ENCODE data around the gene TRAPPC2B. TPM values are rescaled to one million over a fixed set of nuclear protein-coding genes. Genes with fewer than 3 reads are reported as not detected.

TRAPPC2B gene
- total and polyA plus RNA-seq, 7 donors = 9.2 to 28.1 (median 21.3) TPM

- H3K4me1 ChIP-seq = no peaks in the 10 kb centered on the region
- no peaks in the 10 kb centered on the region for H3K27me3 ChIP-seq
- H3K36me3 ChIP-seq = peaks cover 3 to 30% (median 6%) of the 10 kb centered on the region in 4 donors
- WGBS, 2 donors = 95% methylated on average over 9 of the region's 9 CpGs
- peaks cover 0 to 12% (median 8%) of the 10 kb centered on the region in 4 donors for H3K9me3 ChIP-seq
- no peak overlapping the region for H3K4me3 ChIP-seq
- TF ChIP-seq POLR2AphosphoS5 (IDR thresholded peaks at IDR 0.05) = no peak
- H3K27ac ChIP-seq = no peak overlapping the region
- no peak for DNase-seq
- intact Hi-C loops (cut with DNase I) = no loop called here
Observed at GRCh38 chr19:57403737-57404563, 40.6 kb downstream of the TRAPPC2B start.

DNA sequence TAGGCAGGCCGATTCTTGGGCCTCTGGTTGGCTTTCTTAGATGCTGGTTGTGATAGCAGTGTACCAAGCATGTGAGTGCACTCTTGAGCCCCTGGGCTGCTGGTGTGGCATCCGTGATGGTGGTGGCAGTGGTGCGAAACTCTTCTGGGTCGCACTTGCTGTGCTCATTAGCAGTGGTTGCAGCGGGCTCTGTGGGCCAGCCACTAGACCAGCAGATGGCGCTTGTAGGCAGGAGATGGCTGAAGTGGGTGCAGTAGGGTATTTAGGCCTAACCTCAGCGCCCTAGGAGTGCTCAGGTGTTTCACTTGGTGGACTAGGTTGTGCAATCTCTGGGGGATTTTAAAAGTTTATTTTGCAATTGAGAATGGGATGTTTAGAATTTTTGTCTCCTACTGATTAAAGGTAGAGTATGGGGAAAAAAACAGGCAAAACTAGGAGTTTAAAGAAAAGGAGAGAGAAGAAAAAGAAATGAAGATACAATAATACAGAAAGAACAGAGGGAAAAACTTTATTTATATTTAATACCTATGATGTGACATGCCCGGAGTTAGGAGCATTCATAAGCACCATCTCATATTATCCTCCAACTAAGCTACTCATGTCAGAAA, 43.3 kb downstream of the TRAPPC2B start:
- 22 to 26% methylated on average over 8 of the region's 8 CpGs for WGBS, 2 donors
- DNase-seq = no peak
- Histone ChIP-seq H3K27ac (no peak overlapping the region), H3K9me3 (peaks cover 0 to 8% (median 0%) of the 10 kb centered on the region in 4 donors), H3K4me3 (no peak overlapping the region), H3K4me1 (peaks cover 0 to 10% (median 6%) of the 10 kb centered on the region in 4 donors), H3K36me3 (peaks cover 0 to 3% (median 0%) of the 10 kb centered on the region in 4 donors), H3K27me3 (no peaks in the 10 kb centered on the region)
- intact Hi-C loops (cut with DNase I) = no loop called here
- TF ChIP-seq CTCF (IDR thresholded peaks at IDR 0.05) = peak in 1 of 4 experiments; percentile 35
- TF ChIP-seq EP300 (IDR thresholded peaks at IDR 0.05) = no peak
- TF ChIP-seq POLR2AphosphoS5 (IDR thresholded peaks at IDR 0.05) = no peak
- TF ChIP-seq POLR2A (IDR thresholded peaks at IDR 0.05) = no peak

DNA sequence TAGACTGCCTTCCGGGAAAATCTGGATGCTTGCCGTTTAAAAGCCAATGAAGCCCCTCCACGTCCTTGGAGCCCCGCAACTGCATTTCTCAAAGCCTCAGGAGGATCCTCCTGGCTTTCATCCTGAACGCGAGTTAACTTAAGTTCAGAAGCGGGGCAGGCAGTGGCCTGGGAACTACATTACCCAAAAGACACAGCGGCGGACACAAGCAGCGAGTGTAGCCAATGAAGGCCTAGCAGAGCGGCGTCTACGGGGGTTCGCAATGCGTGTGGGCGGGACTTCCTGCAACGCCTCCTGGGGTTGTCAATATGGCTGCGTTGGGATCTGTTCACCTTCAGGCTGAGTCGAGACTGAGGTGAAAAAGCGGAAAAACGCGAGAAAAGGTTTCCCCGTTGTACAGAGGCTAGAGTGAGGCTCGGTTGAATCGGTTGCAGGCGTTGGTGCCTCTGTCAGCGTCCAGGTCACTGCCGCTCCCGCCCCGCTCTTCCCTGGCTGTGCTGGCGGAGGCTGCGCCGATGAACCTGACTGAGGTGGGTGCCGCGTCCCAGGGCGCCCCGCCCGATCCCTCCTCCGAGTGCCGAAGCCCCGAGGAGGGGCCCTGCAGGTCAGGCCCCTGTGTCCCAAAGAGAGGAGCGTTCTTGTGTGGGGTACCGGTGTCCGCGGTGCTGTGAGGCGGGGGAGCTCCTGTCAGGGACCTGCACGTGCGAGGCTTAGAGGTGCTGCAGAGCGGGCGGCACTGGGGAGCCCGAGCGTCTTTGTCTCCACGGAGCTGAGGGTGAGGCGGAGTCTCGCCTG, 47.7 kb downstream of the TRAPPC2B start, which contains the start of gene ZNF17:
ZNF17 (plus strand) TSS at position 285 of the 795 bp plus-strand sequence. CDS start 2,455 bp downstream, outside the sequence.
- Histone ChIP-seq H3K4me3 (peak within 1 kb of the TSS; percentile 60 to 99 (median 79)), H3K27me3 (no peaks in the 10 kb centered on the region), H3K9me3 (peaks cover 0 to under 1% (median 0%) of the 10 kb centered on the region in 4 donors), H3K4me1 (peaks cover 0 to 20% (median 16%) of the 10 kb centered on the region in 4 donors), H3K36me3 (peaks cover 0 to 32% (median 13%) of the 10 kb centered on the region in 4 donors), H3K27ac (peak within 1 kb of the TSS; percentile 70 to 84 (median 74))
- intact Hi-C loops (cut with DNase I) = loop anchor here (2.0 kb wide), 1 partner anchor 24 kb away; the partner anchor contains the start of gene ZNF749
- TF ChIP-seq POLR2A (IDR thresholded peaks at IDR 0.05) = peak; percentile 11 to 28
- TF ChIP-seq CTCF (IDR thresholded peaks at IDR 0.05) = no peak
- TF ChIP-seq EP300 (IDR thresholded peaks at IDR 0.05) = no peak
- TF ChIP-seq POLR2AphosphoS5 (IDR thresholded peaks at IDR 0.05) = peak; percentile 64 to 79 (median 73)
- WGBS, 2 donors = 0% methylated on average over 55 of the region's 55 CpGs
- DNase-seq = peak; percentile 96

Other genes with a start within 250 kb of the TRAPPC2B start
- gene USP29, start 243.6 kb upstream of the TRAPPC2B start, total RNA-seq = not detected
- gene USP29, start 243.6 kb upstream of the TRAPPC2B start, polyA plus RNA-seq = not detected
- gene ZIM3, start 218.3 kb upstream of the TRAPPC2B start, total RNA-seq = not detected
- gene ZIM3, start 218.3 kb upstream of the TRAPPC2B start, polyA plus RNA-seq = not detected
- gene DUXA, start 196.1 kb upstream of the TRAPPC2B start, total RNA-seq = not detected
- not detected for gene DUXA, start 196.1 kb upstream of the TRAPPC2B start, polyA plus RNA-seq
- gene ZNF264, start 172.1 kb upstream of the TRAPPC2B start, total RNA-seq = 10 to 100 TPM; 18.5 to 39.6 (median 28.0) TPM
- gene ZNF264, start 172.1 kb upstream of the TRAPPC2B start, polyA plus RNA-seq = 1 to 10 TPM; 1.2 to 5.0 (median 2.8) TPM
- gene AURKC, start 132.5 kb upstream of the TRAPPC2B start, total RNA-seq = 1 to 10 TPM in 1 of 4 donors, under 1 TPM in 1, not detected in 2; 0.71 to 1.3 TPM
- gene AURKC, start 132.5 kb upstream of the TRAPPC2B start, polyA plus RNA-seq = 1 to 10 TPM in 1 of 3 donors, under 1 TPM in 1, not detected in 1; 0.63 to 1.4 TPM
- gene ZNF805, start 122.9 kb upstream of the TRAPPC2B start, total RNA-seq = 10 to 100 TPM; 11.8 to 21.6 (median 17.5) TPM
- gene ZNF805, start 122.9 kb upstream of the TRAPPC2B start, polyA plus RNA-seq = 1 to 10 TPM in 2 of 3 donors, under 1 TPM in 1; under 0.01 to 2.0 (median 1.2) TPM
- gene ZNF460, start 83.1 kb upstream of the TRAPPC2B start, total RNA-seq = 10 to 100 TPM; 48.2 to 95.2 (median 55.1) TPM
- gene ZNF460, start 83.1 kb upstream of the TRAPPC2B start, polyA plus RNA-seq = 1 to 10 TPM in 1 of 3 donors, under 1 TPM in 1, not detected in 1; 0.69 to 5.1 TPM
- gene ZNF543, start 43.1 kb upstream of the TRAPPC2B start, total RNA-seq = 1 to 10 TPM; 5.4 to 8.1 (median 7.5) TPM
- 1 to 10 TPM in 1 of 3 donors, under 1 TPM in 2; 0.46 to 1.6 (median 0.60) TPM for gene ZNF543, start 43.1 kb upstream of the TRAPPC2B start, polyA plus RNA-seq
- gene ZNF304, start 12.3 kb upstream of the TRAPPC2B start, total RNA-seq = 1 to 10 TPM; 7.1 to 9.6 (median 9.1) TPM
- gene ZNF304, start 12.3 kb upstream of the TRAPPC2B start, polyA plus RNA-seq = 1 to 10 TPM in 2 of 3 donors, under 1 TPM in 1; 0.92 to 3.1 (median 1.2) TPM
- 1 to 10 TPM in 3 of 4 donors, under 1 TPM in 1; 0.83 to 3.6 (median 2.8) TPM for gene ZNF547, start within 50 bp of the TRAPPC2B start, total RNA-seq
- 1 to 10 TPM in 1 of 3 donors, not detected in 2; 1.2 TPM for gene ZNF547, start within 50 bp of the TRAPPC2B start, polyA plus RNA-seq
- gene ZNF548, start 26.3 kb downstream of the TRAPPC2B start, total RNA-seq = 10 to 100 TPM; 21.9 to 29.1 (median 22.8) TPM
- 10 to 100 TPM in 1 of 3 donors, 1 to 10 TPM in 2; 1.2 to 10.7 (median 1.8) TPM for gene ZNF548, start 26.3 kb downstream of the TRAPPC2B start, polyA plus RNA-seq
- gene ZNF17, start 47.6 kb downstream of the TRAPPC2B start, total RNA-seq = 10 to 100 TPM; 10.2 to 14.0 (median 10.8) TPM
- 1 to 10 TPM in 2 of 3 donors, under 1 TPM in 1; 0.69 to 3.9 (median 1.2) TPM for gene ZNF17, start 47.6 kb downstream of the TRAPPC2B start, polyA plus RNA-seq
- 1 to 10 TPM; 1.9 to 7.4 (median 4.0) TPM for gene ZNF749, start 71.8 kb downstream of the TRAPPC2B start, total RNA-seq
- gene ZNF749, start 71.8 kb downstream of the TRAPPC2B start, polyA plus RNA-seq = 10 to 100 TPM in 1 of 3 donors, 1 to 10 TPM in 2; 3.9 to 10.2 (median 6.7) TPM
- gene VN1R1, start 93.6 kb downstream of the TRAPPC2B start, total RNA-seq = 1 to 10 TPM in 3 of 4 donors, under 1 TPM in 1; 0.49 to 1.4 (median 1.2) TPM
- under 1 TPM in 1 of 3 donors, not detected in 2; 0.50 TPM for gene VN1R1, start 93.6 kb downstream of the TRAPPC2B start, polyA plus RNA-seq
- gene ZNF772, start 114.0 kb downstream of the TRAPPC2B start, total RNA-seq = 10 to 100 TPM; 12.8 to 17.1 (median 15.5) TPM
- gene ZNF772, start 114.0 kb downstream of the TRAPPC2B start, polyA plus RNA-seq = 1 to 10 TPM in 1 of 3 donors, under 1 TPM in 2; 0.23 to 3.4 (median 0.60) TPM
- gene ZNF419, start 124.2 kb downstream of the TRAPPC2B start, total RNA-seq = 10 to 100 TPM in 2 of 4 donors, 1 to 10 TPM in 2; 5.2 to 16.1 (median 11.1) TPM
- gene ZNF419, start 124.2 kb downstream of the TRAPPC2B start, polyA plus RNA-seq = 1 to 10 TPM; 1.4 to 3.9 (median 3.0) TPM
- gene ZNF773, start 136.4 kb downstream of the TRAPPC2B start, total RNA-seq = 10 to 100 TPM in 3 of 4 donors, 1 to 10 TPM in 1; 8.4 to 34.1 (median 20.9) TPM
- gene ZNF773, start 136.4 kb downstream of the TRAPPC2B start, polyA plus RNA-seq = 1 to 10 TPM; 1.2 to 4.6 (median 1.6) TPM
- 1 to 10 TPM; 4.2 to 6.4 (median 5.5) TPM for gene ZNF549, start 163.8 kb downstream of the TRAPPC2B start, total RNA-seq
- 1 to 10 TPM in 2 of 3 donors, under 1 TPM in 1; 0.46 to 2.6 (median 1.2) TPM for gene ZNF549, start 163.8 kb downstream of the TRAPPC2B start, polyA plus RNA-seq
- 1 to 10 TPM; 4.1 to 6.6 (median 5.0) TPM for gene ZNF550, start 196.3 kb downstream of the TRAPPC2B start, total RNA-seq
- gene ZNF550, start 196.3 kb downstream of the TRAPPC2B start, polyA plus RNA-seq = 1 to 10 TPM in 2 of 3 donors, under 1 TPM in 1; 0.92 to 3.7 (median 1.2) TPM
- gene ZNF416, start 215.4 kb downstream of the TRAPPC2B start, total RNA-seq = 1 to 10 TPM; 3.1 to 5.5 (median 4.2) TPM
- gene ZNF416, start 215.4 kb downstream of the TRAPPC2B start, polyA plus RNA-seq = 1 to 10 TPM in 1 of 3 donors, under 1 TPM in 2; 0.23 to 2.2 (median 0.60) TPM
- gene ZIK1, start 220.6 kb downstream of the TRAPPC2B start, total RNA-seq = 10 to 100 TPM in 1 of 4 donors, 1 to 10 TPM in 3; 4.8 to 10.5 (median 5.9) TPM
- 1 to 10 TPM in 1 of 3 donors, under 1 TPM in 2; 0.23 to 3.9 (median 0.60) TPM for gene ZIK1, start 220.6 kb downstream of the TRAPPC2B start, polyA plus RNA-seq
- 10 to 100 TPM in 1 of 4 donors, 1 to 10 TPM in 3; 1.2 to 12.5 (median 3.1) TPM for gene ZNF530, start 236.3 kb downstream of the TRAPPC2B start, total RNA-seq
- gene ZNF530, start 236.3 kb downstream of the TRAPPC2B start, polyA plus RNA-seq = 1 to 10 TPM; 1.4 to 3.3 (median 1.8) TPM

Measured in sigmoid colon (tissue), 7 donors.